ENCODE results near the gene KIF5C.

- TF ChIP-seq CTCF (conservative IDR thresholded peaks at IDR 0.05; ENCODE audit: low read length), result no peak
- TF ChIP-seq EZH2phosphoT487 (IDR thresholded peaks at IDR 0.05; ENCODE audit: borderline replicate concordance, low read depth, low read length), result no peak
Observed at GRCh38 chr2:149063177-149063576, 188.2 kb downstream of the KIF5C start.

Data from OCI-LY7 (cell line).